Measurements from ENCODE around the gene TEX13C.
"Not testable (repeated sequence)": the region's sequence is repeated elsewhere in the genome, so short reads cannot be mapped to it uniquely, and the experiment has no call there.

TEX13C gene

GRCh38 chrX:125319646-125320521 is at the start of gene TEX13C:
Gene TEX13C, plus strand, starts transcription at chrX:125319871. Its CDS starts 249 bp downstream, at chrX:125320120.
- no peak for DNase-seq

- no peak for DNase-seq
Observed at GRCh38 chrX:125287282-125287681, 32.4 kb upstream of the TEX13C start.

- no peak for DNase-seq
Observed at GRCh38 chrX:125288343-125288742, 31.3 kb upstream of the TEX13C start.

- no peak for DNase-seq
Observed at GRCh38 chrX:125289209-125289608, 30.5 kb upstream of the TEX13C start.

GRCh38 chrX:125289920-125290319 is 29.8 kb upstream of the TEX13C start:
- no peak for DNase-seq

GRCh38 chrX:125291124-125291523 is 28.5 kb upstream of the TEX13C start:
- DNase-seq = no peak

- no peak for DNase-seq
Observed at GRCh38 chrX:125293850-125294780, 25.6 kb upstream of the TEX13C start.

- no peak for DNase-seq
Observed at GRCh38 chrX:125295337-125295736, 24.3 kb upstream of the TEX13C start.

- DNase-seq = no peak
Observed at GRCh38 chrX:125298871-125299270, 20.8 kb upstream of the TEX13C start.

GRCh38 chrX:125306335-125306866 is 13.3 kb upstream of the TEX13C start:
- no peak for DNase-seq

- no peak for DNase-seq
Observed at GRCh38 chrX:125308653-125309052, 11.0 kb upstream of the TEX13C start.

GRCh38 chrX:125319166-125319565 is 505 bp upstream of the TEX13C start:
- not testable (repeated sequence) for DNase-seq

GRCh38 chrX:125322431-125322830 is 2.8 kb downstream of the TEX13C start:
- DNase-seq = no peak

GRCh38 chrX:125326599-125326998 is 6.9 kb downstream of the TEX13C start:
- DNase-seq = no peak

- DNase-seq = no peak
Observed at GRCh38 chrX:125327891-125328290, 8.2 kb downstream of the TEX13C start.

- DNase-seq = no peak
Observed at GRCh38 chrX:125333583-125333982, 13.9 kb downstream of the TEX13C start.

GRCh38 chrX:125340490-125340889 is 20.8 kb downstream of the TEX13C start:
- DNase-seq = no peak

GRCh38 chrX:125374169-125374568 is 54.5 kb downstream of the TEX13C start:
- DNase-seq = no peak

All from NCI-H82 (cell line).